ENCODE data around the gene KIAA1671.

DNA sequence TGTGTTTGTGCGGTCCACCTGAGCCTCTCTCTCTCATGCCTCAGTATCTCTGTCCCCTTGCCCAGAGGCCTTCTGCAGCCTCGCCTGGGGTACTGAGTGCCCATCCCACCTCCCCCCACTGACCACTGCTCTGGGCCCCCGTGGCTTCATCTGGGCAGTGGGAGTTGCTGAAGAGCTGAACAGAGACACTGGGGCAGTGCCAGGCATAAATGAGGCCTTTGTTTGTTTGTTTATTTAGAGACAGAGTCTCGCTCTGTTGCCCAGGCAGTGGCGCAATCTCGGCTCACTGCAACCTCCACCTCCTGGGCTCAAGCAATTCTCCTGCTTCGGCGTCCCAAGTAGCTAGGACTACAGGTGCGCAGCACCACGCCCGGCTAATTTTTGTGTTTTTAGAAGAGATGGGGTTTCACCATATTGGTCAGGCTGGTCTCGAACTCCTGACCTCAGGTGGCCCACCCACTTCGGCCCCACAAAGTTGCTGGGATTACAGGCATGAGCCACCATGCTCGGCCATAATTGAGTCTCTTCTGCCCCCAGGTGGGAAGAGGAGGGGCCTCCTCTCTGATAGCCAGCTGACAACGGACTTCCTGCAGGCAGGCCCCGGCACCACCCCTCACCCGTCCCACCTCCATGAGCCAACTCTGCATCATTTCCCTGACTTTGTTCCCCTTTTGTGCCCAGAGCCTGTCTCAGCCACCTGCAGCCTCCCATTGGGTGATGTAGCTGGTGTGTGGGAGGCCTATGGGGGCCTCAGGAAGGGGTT, 256.4 kb downstream of the KIAA1671 start:
- TF ChIP-seq NCOA1 (CRISPR knock-in tag; IDR thresholded peaks at IDR 0.05) (no peak), MXI1 (IDR thresholded peaks at IDR 0.05; ENCODE audit: borderline replicate concordance, low read depth, low read length) (no peak)
